HG02642 (cell line): ENCODE data around the gene ZFYVE28.
"Not testable (repeated sequence)": the region's sequence is repeated elsewhere in the genome, so short reads cannot be mapped to it uniquely, and the experiment has no call there.

Experiments
- ATAC-seq: cut with Tn5 transposase; IDR thresholded peaks from one replicate; pipeline ENCODE4 v1.9.1; 2021; ENCODE audit warnings: mild to moderate bottlenecking; ENCODE audit not compliant: unreplicated experiment, poor library complexity

The ZFYVE28 gene

DNA sequence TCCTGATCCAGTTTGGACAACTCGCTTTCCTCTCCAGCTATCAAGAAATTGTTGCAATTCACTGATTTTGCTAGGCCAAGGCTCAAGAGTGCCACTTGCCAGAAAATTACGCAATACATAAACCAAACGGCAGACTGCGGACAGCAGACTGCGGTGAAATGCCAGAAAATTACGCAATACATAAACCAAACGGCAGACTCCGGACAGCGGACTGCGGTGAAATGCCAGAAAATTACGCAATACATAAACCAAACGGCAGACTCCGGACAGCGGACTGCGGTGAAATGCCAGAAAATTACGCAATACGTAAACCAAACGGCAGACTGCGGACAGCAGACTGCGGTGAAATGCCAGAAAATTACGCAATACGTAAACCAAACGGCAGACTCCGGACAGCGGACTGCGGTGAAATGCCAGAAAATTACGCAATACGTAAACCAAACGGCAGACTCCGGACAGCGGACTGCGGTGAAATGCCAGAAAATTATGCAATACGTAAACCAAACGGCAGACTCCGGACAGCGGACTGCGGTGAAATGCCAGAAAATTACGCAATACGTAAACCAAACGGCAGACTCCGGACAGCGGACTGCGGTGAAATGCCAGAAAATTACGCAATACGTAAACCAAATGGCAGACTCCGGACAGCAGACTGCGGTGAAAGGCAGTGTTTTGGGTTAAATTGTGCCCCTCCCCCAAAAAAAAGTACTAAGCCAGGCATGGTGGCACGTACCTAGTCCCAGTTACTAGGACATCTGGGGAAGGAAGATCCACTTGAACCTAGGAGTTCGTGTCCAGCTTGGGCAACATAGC lies 11.7 kb upstream of the ZFYVE28 start:
- ATAC-seq = not testable (repeated sequence)

- no peak for ATAC-seq
Measured at GRCh38 chr4:2428496-2429213, 10.2 kb upstream of the ZFYVE28 start.

GRCh38 chr4:2427383-2428334 lies 9.2 kb upstream of the ZFYVE28 start:
- no peak for ATAC-seq

DNA sequence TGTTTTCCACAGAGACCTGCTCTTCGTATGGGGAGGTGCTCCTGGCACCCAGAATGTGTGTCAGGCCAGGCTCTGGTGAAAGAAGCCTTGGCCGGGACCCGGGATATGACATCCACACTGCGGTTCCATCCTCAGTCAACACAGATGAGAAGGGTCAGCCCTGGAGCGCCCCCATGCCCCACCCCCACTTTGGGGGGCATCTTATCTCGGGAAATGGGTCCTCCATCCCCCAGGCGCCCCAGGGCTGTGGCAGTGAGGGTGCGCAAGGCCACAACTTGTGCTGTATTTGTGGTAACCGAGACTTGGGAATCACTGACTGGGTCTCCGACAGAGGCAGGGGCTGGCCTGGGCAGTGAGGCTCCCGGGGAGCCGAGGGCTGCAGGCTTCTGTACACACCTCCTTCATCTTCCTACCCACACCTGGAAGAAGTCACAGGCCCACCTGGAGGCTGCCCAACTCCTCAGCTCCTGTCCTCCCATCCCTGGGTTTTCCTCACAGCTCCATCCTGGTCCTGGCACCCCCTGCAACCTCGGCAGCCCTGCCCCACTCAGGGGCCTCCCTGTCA lies 8.3 kb upstream of the ZFYVE28 start:
- ATAC-seq = no peak

- no peak for ATAC-seq
Measured at GRCh38 chr4:2426069-2426397, 7.6 kb upstream of the ZFYVE28 start.

GRCh38 chr4:2425386-2426068 lies 7.1 kb upstream of the ZFYVE28 start:
- no peak for ATAC-seq

DNA sequence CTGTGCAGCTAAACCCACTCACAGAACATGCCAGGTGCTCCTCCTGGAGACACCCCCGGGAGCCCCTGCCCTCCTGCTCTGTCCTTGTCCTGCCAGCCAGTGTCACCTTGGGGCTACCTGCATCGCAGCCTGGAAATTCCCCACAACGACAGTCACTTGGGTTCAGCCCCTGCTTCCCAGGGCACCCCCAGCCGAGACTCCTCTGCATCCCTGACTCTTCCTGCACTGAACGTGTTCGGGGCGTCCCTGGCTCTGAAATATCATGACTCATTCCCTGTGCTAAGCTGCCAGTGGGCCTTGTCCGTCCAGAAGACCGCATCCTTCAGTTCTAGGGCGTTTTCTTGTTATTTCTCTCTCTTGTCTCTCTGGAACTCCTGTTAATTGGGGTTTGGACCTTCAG lies 6.1 kb upstream of the ZFYVE28 start:
- ATAC-seq = no peak

DNA sequence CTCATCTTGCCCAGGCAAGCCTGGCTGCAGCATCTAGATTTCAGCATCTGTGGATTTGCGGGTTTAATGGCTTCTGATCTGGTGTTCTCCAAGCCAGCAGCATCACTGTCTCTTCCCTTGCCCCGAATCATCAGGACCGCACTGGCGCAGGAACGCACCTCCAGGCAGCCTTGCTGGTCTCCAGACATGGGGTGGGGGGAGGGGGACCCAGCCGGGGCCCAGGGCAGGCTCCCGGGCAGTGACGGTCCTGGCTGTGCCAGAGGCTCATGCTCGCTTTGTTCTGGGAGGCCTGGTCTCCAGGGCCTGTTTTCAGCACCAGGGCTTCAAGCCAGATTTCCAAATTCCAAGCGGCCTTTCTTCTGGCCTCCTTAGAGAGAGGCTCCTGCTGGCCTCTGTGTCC lies 5.2 kb upstream of the ZFYVE28 start:
- ATAC-seq = no peak

GRCh38 chr4:2423066-2423465 lies 4.6 kb upstream of the ZFYVE28 start:
- ATAC-seq = no peak

DNA sequence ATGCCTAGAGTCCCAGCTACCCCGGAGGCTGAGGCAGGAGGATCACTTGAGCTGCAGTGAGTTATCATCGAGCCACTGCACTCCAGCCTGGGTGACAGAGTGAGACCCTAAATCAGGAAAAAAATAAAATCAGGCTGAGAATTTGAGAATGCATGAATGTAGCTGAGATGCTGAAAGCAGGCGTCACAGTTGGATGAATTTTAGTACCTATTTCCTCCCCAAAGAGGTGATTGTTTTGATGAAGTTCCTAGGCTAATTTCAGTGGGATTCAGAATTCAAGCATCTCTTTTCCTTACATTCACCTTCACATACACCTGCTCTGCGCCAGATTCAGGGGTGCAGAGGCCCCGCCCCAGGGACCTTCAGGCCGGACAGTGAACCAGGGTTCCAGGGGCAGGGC lies 3.5 kb upstream of the ZFYVE28 start:
- no peak for ATAC-seq

DNA sequence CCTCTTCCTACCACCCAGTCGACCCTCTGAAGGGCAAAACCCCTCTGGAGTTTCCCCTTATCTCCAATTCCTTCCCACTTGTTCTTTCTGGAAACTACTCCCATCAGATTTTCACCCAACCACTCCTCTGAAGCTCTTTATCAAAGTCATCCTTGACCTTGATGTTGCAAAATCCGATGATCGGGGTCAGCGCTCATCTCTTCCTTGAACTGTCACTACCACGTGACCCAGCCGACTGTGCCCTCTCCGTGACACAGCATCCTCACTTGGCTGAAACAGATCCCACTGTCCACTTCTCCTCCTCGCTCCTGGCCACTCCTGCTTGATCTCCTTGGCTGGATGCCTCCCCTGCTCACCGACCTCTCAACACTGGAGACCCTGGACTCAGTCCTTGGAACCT lies 1.4 kb upstream of the ZFYVE28 start:
- no peak for ATAC-seq

DNA sequence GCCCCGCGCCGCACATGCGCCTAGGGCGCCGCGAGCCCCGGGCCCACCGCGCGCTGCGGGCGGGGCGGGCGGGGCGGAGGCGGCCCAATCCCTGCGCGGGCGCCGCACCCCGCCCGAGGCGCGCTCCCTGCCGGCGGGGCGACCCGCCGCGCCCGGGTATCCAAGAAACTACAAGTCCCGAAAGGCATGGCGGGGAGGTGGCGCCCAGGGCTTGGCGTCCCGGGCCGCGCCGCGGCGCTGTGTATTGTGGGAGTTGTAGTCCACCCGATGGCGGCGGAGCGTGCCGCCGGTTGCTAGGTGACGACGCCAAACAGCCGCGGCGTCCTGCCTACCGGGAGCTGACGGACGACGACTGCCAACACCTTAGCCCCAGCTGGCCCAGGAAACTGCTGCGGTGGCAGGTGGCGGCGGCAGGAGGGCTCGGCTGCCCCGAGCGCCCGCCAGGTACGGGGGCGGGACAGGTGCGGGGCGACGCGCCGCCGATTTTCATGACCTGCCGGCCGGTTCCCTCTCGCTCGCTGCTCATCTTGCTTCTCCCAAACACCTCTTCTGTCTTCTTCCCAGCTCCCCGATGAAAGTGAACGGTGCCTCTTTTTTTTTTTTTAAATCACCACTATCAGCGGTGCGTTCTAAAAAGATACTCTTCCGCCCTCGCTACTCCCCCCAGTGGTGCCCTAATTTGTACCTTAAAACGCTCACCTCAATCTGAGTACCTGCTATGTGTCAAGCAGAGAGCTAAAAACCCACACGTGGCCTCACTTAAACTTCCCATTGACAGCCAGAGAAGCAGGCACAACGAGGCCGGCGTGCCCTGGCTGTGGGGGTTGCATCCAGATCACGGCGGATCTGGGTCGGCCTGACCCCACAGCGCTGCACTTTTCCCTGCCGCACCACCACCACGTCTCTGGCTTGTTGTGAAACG lies 466 bp upstream of the ZFYVE28 start, which contains the start of gene CFAP99:
CFAP99 (plus strand) TSS at position 306 of the 922 bp plus-strand sequence.
- peak; percentile 92 for ATAC-seq

DNA sequence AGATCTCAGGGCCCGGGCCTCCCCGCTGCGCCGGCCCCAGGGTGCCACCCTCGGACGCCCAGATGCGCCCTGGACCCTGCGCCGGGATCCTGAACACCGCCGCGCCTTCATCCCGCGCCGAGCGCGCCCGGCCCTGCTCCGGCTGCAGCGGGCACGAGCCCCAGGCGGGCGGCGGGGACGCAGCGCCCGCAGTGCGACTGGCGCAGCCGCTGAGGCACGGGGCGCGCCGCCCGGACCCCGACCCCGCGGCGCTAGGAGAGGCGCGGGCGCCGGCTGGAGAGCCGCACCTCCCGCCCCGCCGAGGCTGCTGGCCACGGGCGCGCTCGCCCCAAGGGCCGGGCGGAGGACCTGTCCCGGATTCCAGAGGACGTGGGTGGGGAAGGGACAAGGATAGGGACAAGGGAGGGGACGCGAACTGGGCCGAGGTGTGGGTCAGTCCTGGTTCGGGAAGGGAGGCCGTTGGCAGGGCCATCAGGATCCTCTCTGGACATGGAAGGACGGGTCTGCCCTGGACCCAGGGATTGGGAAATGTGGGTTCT lies 1.1 kb downstream of the ZFYVE28 start:
- ATAC-seq = no peak

GRCh38 chr4:2416564-2417225 lies 1.8 kb downstream of the ZFYVE28 start:
- no peak for ATAC-seq

GRCh38 chr4:2415881-2416563 lies 2.4 kb downstream of the ZFYVE28 start:
- no peak for ATAC-seq

DNA sequence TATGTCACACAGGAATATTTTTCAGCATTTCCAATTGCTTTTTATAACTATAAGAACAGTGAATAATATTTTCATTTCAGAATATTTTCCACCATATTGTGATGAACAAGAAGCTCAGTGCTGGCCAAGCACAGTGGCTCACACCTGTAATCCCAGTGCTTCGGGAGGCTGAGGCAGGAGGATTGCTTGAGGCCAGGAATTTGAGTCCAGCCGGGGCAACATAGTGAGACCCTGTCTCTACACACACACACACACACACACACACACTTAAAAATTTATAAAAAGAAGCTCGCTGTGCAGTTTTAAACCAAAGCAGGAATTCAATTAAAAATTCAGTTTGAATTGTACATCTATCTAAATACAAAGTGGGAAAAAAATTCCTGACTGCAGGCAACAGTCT lies 3.2 kb downstream of the ZFYVE28 start:
- no peak for ATAC-seq

DNA sequence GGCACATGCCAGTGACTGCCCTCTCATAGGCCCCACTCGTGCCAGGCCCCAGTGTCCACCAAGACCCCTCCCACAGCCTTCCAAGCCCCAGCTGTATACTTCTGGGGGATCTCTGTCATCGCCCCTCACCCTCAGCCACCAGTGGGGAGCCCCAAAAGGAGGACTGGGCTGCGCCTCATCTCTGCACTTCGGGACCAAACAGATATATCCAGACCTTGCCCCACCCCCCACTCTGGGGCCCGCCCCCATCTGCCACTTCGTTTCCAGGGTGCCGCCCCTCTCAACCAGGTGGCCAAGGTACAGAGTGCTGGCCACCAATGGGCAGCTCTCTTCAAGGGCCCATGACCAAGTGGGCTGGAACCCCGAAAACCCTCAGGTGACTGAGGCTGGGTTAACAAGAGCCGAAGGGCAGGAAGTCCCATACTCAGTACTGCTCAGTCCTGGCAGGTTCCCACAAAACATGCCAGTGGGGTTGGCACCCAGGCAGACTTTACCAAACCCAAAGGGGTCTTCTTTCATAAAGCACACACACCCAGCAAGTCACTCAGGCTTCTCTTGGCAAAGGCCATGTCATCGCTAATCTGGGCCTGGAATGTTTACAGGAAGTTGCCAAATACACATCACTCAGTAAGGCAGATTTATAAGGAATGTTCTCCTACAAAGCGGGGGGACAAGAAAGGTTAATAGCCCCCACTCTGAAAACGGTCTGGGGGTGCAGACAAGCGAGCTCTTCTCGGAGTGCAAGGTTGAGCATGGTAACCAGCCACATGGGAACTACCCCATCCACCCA lies 4.4 kb downstream of the ZFYVE28 start:
- no peak for ATAC-seq
